ENCODE results near the gene ATOSB.

ATOSB gene

DNA sequence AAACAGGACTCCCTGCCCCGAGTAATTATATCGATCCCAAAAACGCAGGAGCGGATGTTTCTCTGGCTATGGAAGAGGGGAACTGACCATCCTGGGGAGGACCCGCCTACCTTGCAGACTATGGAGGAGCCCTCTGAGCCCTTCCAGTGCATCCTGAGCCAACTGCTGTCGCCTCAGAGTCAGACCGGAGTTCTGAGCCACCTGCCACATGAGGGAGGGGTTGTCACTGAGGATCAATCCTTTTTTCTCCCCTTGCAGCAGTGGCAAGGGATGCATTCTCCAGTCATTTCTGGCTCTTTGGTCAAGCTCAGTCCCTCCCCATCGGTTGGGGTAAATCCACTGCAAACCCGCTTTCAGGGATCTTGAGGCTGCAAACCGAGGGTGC lies 36.6 kb downstream of the ATOSB start:
- peaks cover 43% of the 10 kb centered on the region for H3K36me3 ChIP-seq (ENCODE audit: control insufficient read depth, insufficient read depth, low read length)
- H3K4me3 ChIP-seq (ENCODE audit: low read depth, low read length) = peak overlapping the region; percentile 91
- peaks cover 4% of the 10 kb centered on the region; the same call in 1 of the 2 replicates for H3K4me1 ChIP-seq (ENCODE audit: control insufficient read depth, insufficient read depth, low read length)
- H3K9ac ChIP-seq (ENCODE audit: low read length) = peak overlapping the region; percentile 88
- no peaks in the 10 kb centered on the region for H3K9me3 ChIP-seq (ENCODE audit: control insufficient read depth, insufficient read depth, low read depth, low read length)
- H3K27me3 ChIP-seq (ENCODE audit: control insufficient read depth, insufficient read depth, low read length) = no peaks in the 10 kb centered on the region
- peak overlapping the region; percentile 78 for H3K27ac ChIP-seq (ENCODE audit: low read depth, low read length)

GRCh38 chr9:35078066-35078465 lies 37.6 kb downstream of the ATOSB start:
- Histone ChIP-seq H3K36me3 (ENCODE audit: control insufficient read depth, insufficient read depth, low read length) (peaks cover 51% of the 10 kb centered on the region), H3K27ac (ENCODE audit: low read depth, low read length) (no peak overlapping the region), H3K4me3 (ENCODE audit: low read depth, low read length) (peak overlapping the region; percentile 91), H3K9me3 (ENCODE audit: control insufficient read depth, insufficient read depth, low read depth, low read length) (no peaks in the 10 kb centered on the region), H3K4me1 (ENCODE audit: control insufficient read depth, insufficient read depth, low read length) (peaks cover 7% of the 10 kb centered on the region; the same call in 1 of the 2 replicates), H3K27me3 (ENCODE audit: control insufficient read depth, insufficient read depth, low read length) (no peaks in the 10 kb centered on the region), H3K9ac (ENCODE audit: low read length) (peak overlapping the region; percentile 88)

DNA sequence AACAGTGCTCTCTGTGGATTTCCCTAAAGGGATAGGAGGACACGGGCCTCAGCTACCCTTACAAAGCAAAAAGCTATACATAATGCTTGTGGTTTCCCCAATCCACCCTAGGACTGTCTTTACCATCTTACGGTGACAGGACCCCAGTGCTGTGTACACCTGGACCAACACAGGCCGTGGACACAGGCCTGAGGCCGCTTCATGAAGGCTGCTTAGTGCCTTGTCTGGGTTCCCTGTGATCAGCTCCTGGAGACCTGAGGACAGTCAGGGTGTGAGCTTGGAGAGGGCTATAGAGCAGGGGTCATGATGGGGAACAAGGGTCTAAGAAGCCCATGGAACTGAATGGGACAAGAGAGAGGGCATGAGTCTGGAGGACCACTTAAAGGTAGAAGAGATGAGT lies 38.8 kb downstream of the ATOSB start:
- no peak overlapping the region for H3K27ac ChIP-seq (ENCODE audit: low read depth, low read length)
- H3K9me3 ChIP-seq (ENCODE audit: control insufficient read depth, insufficient read depth, low read depth, low read length) = no peaks in the 10 kb centered on the region
- no peak overlapping the region for H3K9ac ChIP-seq (ENCODE audit: low read length)
- H3K4me3 ChIP-seq (ENCODE audit: low read depth, low read length) = no peak overlapping the region
- peaks cover 10% of the 10 kb centered on the region; the same call in 1 of the 2 replicates for H3K4me1 ChIP-seq (ENCODE audit: control insufficient read depth, insufficient read depth, low read length)
- H3K27me3 ChIP-seq (ENCODE audit: control insufficient read depth, insufficient read depth, low read length) = no peaks in the 10 kb centered on the region
- peaks cover 51% of the 10 kb centered on the region for H3K36me3 ChIP-seq (ENCODE audit: control insufficient read depth, insufficient read depth, low read length)

DNA sequence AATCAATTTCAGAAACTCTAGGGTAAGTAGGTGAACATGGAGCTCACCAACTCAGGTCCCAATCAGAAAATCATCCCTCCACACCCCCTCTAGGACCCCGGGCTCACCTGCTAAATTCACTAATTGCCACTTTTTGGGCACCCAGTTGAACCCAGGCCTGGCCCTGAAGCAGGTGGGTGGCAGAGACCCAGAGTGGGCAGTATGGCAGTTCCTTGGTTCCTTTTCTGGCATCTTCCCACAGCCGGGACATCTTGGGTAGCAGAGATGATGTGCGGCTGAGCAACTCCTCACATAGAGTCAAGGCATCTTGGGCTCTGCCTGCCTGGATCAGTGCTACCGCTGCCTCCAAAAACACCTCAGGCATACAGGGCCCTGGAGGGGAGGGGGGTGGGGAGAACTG lies 40.3 kb downstream of the ATOSB start:
- no peak overlapping the region for H3K27ac ChIP-seq (ENCODE audit: low read depth, low read length)
- no peak overlapping the region for H3K9ac ChIP-seq (ENCODE audit: low read length)
- no peaks in the 10 kb centered on the region for H3K9me3 ChIP-seq (ENCODE audit: control insufficient read depth, insufficient read depth, low read depth, low read length)
- peaks cover 56% of the 10 kb centered on the region for H3K36me3 ChIP-seq (ENCODE audit: control insufficient read depth, insufficient read depth, low read length)
- H3K4me3 ChIP-seq (ENCODE audit: low read depth, low read length) = no peak overlapping the region
- peaks cover 14% of the 10 kb centered on the region for H3K4me1 ChIP-seq (ENCODE audit: control insufficient read depth, insufficient read depth, low read length)
- no peaks in the 10 kb centered on the region for H3K27me3 ChIP-seq (ENCODE audit: control insufficient read depth, insufficient read depth, low read length)

DNA sequence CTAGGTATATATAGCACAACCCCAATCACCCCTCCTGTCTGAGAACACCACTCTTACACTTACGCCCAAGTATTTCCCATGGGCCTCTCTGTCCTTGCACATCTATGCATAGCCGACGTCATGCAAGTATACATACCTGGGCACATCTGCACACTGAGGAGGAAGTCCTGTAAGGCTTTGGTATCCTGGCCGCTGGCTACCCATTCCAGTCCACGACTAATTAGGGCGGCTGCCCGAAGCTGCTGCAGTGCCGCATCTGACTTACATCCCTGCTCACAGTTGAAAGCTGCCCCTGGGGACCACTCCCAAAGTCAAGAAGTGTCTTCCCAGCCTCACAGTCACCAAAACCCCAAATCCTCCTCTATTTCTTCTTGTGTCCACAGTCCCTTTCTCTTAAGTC lies 40.9 kb downstream of the ATOSB start:
- H3K4me3 ChIP-seq (ENCODE audit: low read depth, low read length) = no peak overlapping the region
- H3K9ac ChIP-seq (ENCODE audit: low read length) = no peak overlapping the region
- H3K27ac ChIP-seq (ENCODE audit: low read depth, low read length) = no peak overlapping the region
- H3K27me3 ChIP-seq (ENCODE audit: control insufficient read depth, insufficient read depth, low read length) = no peaks in the 10 kb centered on the region
- H3K36me3 ChIP-seq (ENCODE audit: control insufficient read depth, insufficient read depth, low read length) = peaks cover 62% of the 10 kb centered on the region
- H3K9me3 ChIP-seq (ENCODE audit: control insufficient read depth, insufficient read depth, low read depth, low read length) = no peaks in the 10 kb centered on the region
- H3K4me1 ChIP-seq (ENCODE audit: control insufficient read depth, insufficient read depth, low read length) = peaks cover 19% of the 10 kb centered on the region

- Histone ChIP-seq H3K9ac (ENCODE audit: low read length) (no peak overlapping the region), H3K27ac (ENCODE audit: low read depth, low read length) (no peak overlapping the region), H3K4me1 (ENCODE audit: control insufficient read depth, insufficient read depth, low read length) (peaks cover 20% of the 10 kb centered on the region), H3K4me3 (ENCODE audit: low read depth, low read length) (no peak overlapping the region), H3K36me3 (ENCODE audit: control insufficient read depth, insufficient read depth, low read length) (peaks cover 63% of the 10 kb centered on the region), H3K27me3 (ENCODE audit: control insufficient read depth, insufficient read depth, low read length) (no peaks in the 10 kb centered on the region), H3K9me3 (ENCODE audit: control insufficient read depth, insufficient read depth, low read depth, low read length) (no peaks in the 10 kb centered on the region)
These were observed 41.5 kb downstream of the ATOSB start for GRCh38 chr9:35074141-35074540.

GRCh38 chr9:35073279-35073612 lies 42.4 kb downstream of the ATOSB start:
- Histone ChIP-seq H3K27me3 (ENCODE audit: control insufficient read depth, insufficient read depth, low read length) (no peaks in the 10 kb centered on the region), H3K9me3 (ENCODE audit: control insufficient read depth, insufficient read depth, low read depth, low read length) (no peaks in the 10 kb centered on the region), H3K4me1 (ENCODE audit: control insufficient read depth, insufficient read depth, low read length) (peaks cover 17% of the 10 kb centered on the region), H3K36me3 (ENCODE audit: control insufficient read depth, insufficient read depth, low read length) (peaks cover 71% of the 10 kb centered on the region), H3K27ac (ENCODE audit: low read depth, low read length) (peak overlapping the region; percentile 6; the same call in 1 of the 2 replicates), H3K9ac (ENCODE audit: low read length) (peak overlapping the region; percentile 36), H3K4me3 (ENCODE audit: low read depth, low read length) (peak overlapping the region; percentile 47; the same call in 1 of the 2 replicates)

DNA sequence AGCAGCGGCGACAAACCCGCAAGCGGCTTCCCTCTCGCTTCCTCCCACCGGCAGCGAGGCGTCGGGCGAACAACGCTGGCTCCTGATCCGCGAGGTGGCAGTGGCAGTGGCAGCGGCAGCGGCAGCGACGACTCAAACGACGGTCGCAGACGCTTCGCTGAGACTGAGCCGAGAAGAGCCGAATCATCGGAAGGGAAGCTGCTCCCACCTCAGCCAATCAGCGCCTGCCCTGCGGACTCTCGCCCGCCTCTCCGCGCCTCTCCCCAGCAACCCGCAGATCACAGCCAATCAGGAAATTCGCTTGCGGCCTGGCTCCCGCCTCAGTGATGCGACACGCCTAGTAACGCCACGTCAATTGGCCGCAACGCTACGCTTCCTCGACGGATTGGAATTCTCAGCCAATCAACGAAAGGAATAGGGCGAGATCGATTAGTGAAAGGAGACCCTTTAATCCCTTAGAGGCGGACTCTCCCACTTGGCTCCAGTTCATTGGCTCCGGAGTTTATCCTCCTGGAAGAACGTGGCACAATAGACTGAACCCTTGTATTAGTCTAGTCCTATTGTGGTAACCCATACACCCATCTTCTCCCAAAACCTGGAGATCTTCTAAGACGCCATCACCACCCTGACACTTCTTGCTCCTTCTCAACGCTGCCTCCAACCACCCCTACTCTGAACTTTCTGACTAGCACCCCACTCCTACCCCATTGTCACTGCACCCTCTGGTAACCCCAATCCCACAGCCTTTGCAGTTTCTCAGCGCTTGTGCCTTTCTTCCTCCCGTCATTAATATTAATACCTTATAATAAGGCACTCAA lies 43.0 kb downstream of the ATOSB start, which contains the start of gene VCP:
VCP (minus strand) TSS at position 165 of the 818 bp plus-strand sequence. CDS start 272 bp downstream, outside the sequence.
- H3K27ac ChIP-seq (ENCODE audit: low read depth, low read length) = peak within 1 kb of the TSS; percentile 99

DNA sequence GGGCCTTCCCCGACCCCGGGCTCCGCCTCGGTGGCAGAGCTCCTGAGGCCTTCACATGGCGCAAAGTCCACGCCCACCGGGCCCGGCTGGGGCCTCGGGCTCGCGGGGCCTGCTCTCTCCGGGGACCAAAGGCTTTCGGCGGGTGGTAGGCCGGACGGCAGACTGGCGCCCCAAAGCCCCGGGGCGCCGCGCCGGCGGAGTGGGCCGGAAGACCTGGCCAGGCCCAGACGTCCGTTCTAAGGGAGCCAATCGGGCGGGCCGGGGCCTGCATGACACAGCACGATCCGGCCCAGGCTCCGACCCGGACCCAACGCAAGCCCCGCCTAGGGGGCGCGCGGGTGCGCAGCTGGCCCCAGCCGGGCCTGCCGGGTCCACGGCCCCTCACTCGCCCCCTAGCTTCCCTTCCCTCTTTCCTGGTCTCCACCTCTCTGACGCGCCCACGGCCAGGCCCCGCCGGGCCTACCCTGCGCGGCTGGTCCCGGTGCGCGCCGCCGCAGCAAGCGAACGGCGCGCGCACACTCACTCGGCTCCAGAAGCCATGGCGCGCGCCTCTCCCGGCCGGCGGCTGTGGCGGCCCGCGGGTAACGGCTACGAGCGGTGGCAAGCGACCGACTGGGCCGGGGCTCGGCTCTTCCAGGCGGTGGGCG lies 43.7 kb downstream of the ATOSB start:
- Histone ChIP-seq H3K4me3 (ENCODE audit: low read depth, low read length) (peak overlapping the region; percentile 77), H3K4me1 (ENCODE audit: control insufficient read depth, insufficient read depth, low read length) (peaks cover 15% of the 10 kb centered on the region), H3K27ac (ENCODE audit: low read depth, low read length) (peak overlapping the region; percentile 99), H3K27me3 (ENCODE audit: control insufficient read depth, insufficient read depth, low read length) (no peaks in the 10 kb centered on the region), H3K9me3 (ENCODE audit: control insufficient read depth, insufficient read depth, low read depth, low read length) (no peaks in the 10 kb centered on the region), H3K9ac (ENCODE audit: low read length) (peak overlapping the region; percentile 99), H3K36me3 (ENCODE audit: control insufficient read depth, insufficient read depth, low read length) (peaks cover 72% of the 10 kb centered on the region)

More for the DNA sequence above, 43.0 kb downstream of the ATOSB start, which contains the start of gene VCP:
- Histone ChIP-seq H3K4me1 (ENCODE audit: control insufficient read depth, insufficient read depth, low read length) (peaks cover 15% of the 10 kb centered on the region), H3K4me3 (ENCODE audit: low read depth, low read length) (peak within 1 kb of the TSS; percentile 77), H3K9me3 (ENCODE audit: control insufficient read depth, insufficient read depth, low read depth, low read length) (no peaks in the 10 kb centered on the region), H3K36me3 (ENCODE audit: control insufficient read depth, insufficient read depth, low read length) (peaks cover 71% of the 10 kb centered on the region), H3K27me3 (ENCODE audit: control insufficient read depth, insufficient read depth, low read length) (no peaks in the 10 kb centered on the region), H3K9ac (ENCODE audit: low read length) (peak within 1 kb of the TSS; percentile 99)

DNA sequence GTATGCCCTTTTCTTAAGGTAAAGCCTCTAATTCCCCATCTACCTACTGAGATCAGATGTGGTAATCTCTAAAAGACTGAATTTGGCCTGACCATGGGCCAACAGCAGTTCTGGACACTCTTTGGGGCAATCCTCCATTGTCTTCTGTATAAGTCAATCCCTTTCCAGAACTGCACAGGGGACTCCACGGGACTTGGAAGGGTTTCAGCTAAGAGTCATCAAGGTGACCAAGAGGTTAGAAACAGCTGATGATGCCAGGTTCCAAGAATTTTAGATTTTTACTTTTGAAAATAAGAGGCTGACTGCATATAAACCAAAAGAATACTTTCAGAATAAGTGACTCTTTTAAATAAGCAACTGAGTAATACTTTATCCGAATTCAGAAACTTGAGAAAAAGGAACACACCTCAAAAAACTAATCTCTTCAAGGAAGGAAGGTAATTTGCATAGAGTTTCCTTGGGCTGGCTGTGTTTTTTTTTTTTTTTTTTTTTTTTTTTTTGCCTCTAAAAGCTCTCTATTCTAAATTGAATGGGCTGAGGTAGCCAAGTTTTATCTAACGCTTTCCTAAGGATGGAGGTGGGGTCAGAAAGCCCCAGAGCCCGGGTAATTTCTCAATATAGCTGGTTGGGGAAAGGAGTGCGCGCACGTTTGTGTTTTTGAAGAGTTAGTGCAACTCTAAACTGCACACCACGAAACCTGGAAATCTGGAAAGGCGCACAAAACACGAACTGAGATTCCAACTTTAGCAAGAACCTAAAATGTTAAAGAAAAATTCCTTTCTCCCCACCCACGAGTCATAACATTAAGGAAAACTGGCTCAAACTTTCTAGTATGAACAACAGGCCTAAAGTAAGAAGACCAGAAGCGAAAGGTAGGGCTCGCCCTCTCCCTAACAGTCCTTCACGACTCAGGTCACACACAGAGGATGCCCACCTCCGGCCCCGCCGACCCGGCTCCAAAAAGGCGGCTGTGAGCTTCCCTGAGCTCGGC lies 44.5 kb downstream of the ATOSB start:
- H3K27me3 ChIP-seq (ENCODE audit: control insufficient read depth, insufficient read depth, low read length) = no peaks in the 10 kb centered on the region
- H3K36me3 ChIP-seq (ENCODE audit: control insufficient read depth, insufficient read depth, low read length) = peaks cover 72% of the 10 kb centered on the region
- no peaks in the 10 kb centered on the region for H3K9me3 ChIP-seq (ENCODE audit: control insufficient read depth, insufficient read depth, low read depth, low read length)
- H3K4me3 ChIP-seq (ENCODE audit: low read depth, low read length) = peak overlapping the region; percentile 77
- peaks cover 15% of the 10 kb centered on the region for H3K4me1 ChIP-seq (ENCODE audit: control insufficient read depth, insufficient read depth, low read length)
- peak overlapping the region; percentile 99 for H3K27ac ChIP-seq (ENCODE audit: low read depth, low read length)
- peak overlapping the region; percentile 99 for H3K9ac ChIP-seq (ENCODE audit: low read length)
